ENCODE data around the gene TNRC6C.

Gene TNRC6C

DNA sequence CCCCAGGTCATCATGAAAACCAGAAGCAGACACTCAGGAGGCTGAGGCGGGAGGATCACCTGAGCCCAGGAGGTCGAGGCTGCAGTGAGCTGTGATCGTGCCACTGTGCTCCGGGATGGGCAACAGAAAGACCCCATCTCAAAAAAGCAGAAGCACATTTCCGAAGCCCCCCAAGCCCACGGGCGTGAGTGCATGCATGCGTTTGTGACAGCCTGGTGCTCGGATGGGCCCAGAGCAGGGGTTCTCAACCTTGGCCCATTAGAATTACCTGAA, 150.9 kb downstream of the TNRC6C start:
- no peak overlapping the region for H3K4me3 ChIP-seq (ENCODE audit: low read depth, low read length)
- TF ChIP-seq CTCF (IDR thresholded peaks at IDR 0.05; ENCODE audit: borderline replicate concordance, insufficient read depth, low read depth, low read length): no peak

DNA sequence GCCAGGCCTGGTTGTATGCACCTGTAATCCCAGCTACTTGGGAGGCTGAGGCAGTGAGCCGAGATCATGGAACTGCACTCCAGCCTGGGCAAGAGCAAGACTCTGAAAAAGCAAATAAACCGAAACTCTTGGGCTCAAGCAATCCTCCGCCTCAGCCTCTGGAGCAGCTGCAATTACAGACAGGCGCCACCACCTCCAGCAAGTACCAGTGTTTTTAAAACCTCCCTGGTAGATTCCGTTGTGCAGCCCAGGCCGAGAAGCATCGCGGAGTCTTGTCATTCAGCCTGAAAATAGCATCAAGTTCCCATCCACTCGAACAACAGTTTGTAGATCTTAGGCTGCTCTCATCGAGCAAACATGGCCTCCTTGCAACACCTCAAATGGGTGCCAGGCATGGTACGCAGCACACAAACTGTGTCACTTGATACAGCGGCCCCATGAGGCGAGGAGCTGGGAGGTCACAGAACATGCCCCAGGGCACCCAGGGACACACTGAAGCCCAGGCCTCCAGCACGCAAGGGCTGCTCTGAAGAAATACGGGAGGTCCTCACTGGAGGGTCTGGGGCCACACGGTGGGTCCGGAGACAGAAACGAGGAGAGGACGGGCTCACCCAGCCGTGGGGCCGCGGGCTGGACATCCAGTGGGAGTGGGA, 152.0 kb downstream of the TNRC6C start:
- no peak for TF ChIP-seq CTCF (IDR thresholded peaks at IDR 0.05; ENCODE audit: borderline replicate concordance, insufficient read depth, low read depth, low read length)

GRCh38 chr17:78111016-78111726, 152.7 kb downstream of the TNRC6C start:
- TF ChIP-seq CTCF (IDR thresholded peaks at IDR 0.05; ENCODE audit: borderline replicate concordance, insufficient read depth, low read depth, low read length): no peak
- no peak overlapping the region for H3K4me3 ChIP-seq (ENCODE audit: low read depth, low read length)

More for the DNA sequence above, 152.0 kb downstream of the TNRC6C start:
- H3K4me3 ChIP-seq (ENCODE audit: low read depth, low read length): no peak overlapping the region

- H3K4me3 ChIP-seq (ENCODE audit: low read depth, low read length): no peak overlapping the region
- TF ChIP-seq CTCF (IDR thresholded peaks at IDR 0.05; ENCODE audit: borderline replicate concordance, insufficient read depth, low read depth, low read length): no peak
These were observed 153.4 kb downstream of the TNRC6C start for GRCh38 chr17:78111727-78112517.

GRCh38 chr17:78112518-78113471, 154.3 kb downstream of the TNRC6C start:
- TF ChIP-seq CTCF (IDR thresholded peaks at IDR 0.05; ENCODE audit: borderline replicate concordance, insufficient read depth, low read depth, low read length): peak; percentile 98
- no peak overlapping the region for H3K4me3 ChIP-seq (ENCODE audit: low read depth, low read length)

GRCh38 chr17:78113804-78114785, 155.6 kb downstream of the TNRC6C start:
- H3K4me3 ChIP-seq (ENCODE audit: low read depth, low read length): no peak overlapping the region
- TF ChIP-seq CTCF (IDR thresholded peaks at IDR 0.05; ENCODE audit: borderline replicate concordance, insufficient read depth, low read depth, low read length): no peak

Measured in GM12875 (cell line).